ENCODE measurements around the gene ARRDC5.
A peak's percentile ranks its signal among the peaks of the same experiment; 100 is the strongest.
"Not testable (repeated sequence)": the region's sequence is repeated elsewhere in the genome, so short reads cannot be mapped to it uniquely, and the experiment has no call there.

The ARRDC5 gene

DNA sequence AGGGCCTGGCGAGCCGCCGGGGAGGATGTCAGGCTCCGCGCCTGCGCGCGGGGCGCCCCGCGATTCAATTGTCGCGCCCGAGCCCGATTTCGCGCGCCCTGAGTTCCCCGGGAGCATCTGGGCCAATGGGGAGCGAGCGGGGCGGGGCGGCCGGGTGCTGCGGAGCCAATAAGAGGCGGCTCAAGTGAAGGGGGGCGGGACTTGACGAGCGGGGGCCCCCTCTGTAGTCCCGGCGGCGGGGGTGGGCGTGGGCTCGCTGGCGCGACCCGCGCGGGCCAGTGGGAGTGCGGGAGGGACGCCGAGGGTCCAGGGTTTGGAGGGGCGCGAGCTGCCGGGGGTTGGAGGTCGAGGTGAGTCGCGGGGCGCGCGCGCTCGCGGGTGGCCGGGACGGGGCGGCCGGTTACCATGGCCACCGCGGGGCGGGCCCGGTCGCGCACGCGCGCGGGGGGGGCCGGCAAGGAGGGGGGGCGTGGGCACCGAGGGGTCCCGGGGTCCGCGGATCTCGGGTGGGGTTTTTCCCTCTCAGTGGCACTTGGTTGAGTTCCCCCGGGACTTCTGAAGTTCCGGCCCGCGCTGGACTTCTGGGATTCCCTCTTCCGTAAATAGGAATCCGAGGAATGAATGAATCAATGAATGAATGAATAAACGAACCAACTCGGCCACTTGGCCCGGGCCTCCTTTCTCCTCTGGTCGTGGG, 7.3 kb upstream of the ARRDC5 start:
- DNase-seq (ENCODE audit: low spot score): peak; percentile 86

DNA sequence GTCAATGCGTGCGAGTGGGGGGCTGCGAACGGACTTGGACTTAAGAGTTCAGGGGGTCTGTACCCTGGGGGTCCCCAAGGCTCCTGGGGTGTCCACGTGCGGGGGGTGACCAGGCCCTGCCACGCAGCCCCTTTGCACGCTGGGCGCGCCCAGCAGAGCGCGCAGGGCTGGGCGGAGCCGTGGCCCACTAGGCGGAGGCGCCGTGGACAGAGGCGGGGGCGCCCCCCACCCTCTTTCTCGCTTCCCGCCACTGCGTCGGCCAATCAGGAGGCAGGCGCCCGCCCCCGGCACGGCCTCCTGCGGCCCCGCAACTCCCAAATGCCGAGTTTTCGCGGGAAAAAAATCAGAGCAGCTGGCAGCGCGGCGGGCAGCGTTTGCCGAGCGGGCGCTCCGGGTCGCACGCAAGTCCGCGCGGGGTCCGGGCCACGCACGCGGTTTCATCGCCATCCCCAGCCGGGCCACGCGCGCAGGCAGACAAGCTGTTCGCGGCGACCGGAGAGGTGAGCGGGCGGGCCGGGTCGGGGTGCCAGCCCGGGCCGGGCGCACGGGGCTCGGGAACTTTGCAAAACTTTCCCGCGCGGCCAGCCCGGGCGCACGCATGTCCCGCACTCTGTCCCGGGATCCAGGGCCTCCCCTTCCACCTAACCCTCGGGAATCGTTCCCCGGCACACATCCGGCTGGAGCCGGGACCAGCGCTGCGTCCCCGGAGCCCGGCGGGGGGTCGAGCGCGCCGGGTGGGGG, 6.6 kb upstream of the ARRDC5 start, which contains the start of gene UHRF1:
UHRF1 (plus strand) TSS at position 346 of the 741 bp plus-strand sequence. CDS start 1,385 bp downstream, outside the sequence.
- no peak for DNase-seq (ENCODE audit: low spot score)

DNA sequence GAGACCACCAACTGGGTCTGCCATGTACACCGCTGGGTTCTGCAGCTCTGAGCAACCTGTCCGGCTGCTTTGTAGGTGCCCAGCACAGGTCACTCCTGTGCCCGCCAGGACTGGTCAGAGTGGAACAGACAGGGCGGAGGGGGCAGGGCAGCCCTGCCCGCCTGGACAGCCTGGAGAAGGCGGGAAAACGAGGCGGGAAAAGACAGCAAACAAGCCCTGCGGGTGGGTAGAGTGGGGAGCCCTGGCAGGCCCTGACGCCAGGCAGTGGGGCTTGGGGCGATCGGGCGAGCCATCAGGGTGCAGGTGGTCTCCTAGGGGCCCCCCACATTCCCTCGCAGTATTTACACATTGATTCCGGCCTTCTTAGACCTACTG, 6.1 kb upstream of the ARRDC5 start:
- no peak for DNase-seq (ENCODE audit: low spot score)

DNA sequence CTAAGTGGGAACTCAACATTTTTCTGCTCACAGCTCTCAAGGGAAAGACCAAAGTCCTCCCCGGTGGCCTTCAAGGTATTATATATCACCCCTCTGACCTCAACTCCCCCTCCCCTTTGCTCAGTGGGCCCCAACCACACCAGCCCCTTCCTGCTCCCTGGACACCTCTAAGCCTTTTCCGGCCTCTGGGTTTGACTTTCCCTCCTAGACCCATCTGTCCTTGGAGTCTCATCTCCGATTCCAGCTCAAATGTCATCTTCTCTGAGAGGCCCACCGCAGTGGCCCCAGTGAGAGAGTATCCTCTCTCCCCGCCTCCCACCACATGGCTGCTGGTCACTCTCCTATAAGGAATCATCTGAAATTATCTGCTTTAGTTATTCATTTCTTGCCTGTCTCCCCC, 5.7 kb upstream of the ARRDC5 start:
- no peak for DNase-seq (ENCODE audit: low spot score)

DNA sequence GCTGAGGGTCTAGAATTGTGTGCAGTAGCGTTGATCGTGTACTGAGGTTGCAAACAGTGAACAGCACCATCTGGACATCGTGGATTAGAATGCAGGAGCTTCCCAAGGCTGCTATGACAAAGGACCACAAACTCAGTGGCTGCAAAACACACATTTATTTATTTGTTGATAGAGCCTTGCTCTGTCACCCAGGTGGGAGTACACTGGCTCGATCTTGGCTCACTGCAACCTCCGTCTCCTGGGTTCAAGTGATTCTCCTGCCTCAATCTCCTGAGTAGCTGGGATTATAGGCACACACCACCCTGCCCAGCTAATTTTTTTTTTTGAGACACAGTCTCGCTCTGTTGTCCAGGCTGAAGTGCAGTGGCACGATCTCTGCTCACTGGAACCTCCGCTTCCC, 4.3 kb upstream of the ARRDC5 start:
- no peak for DNase-seq (ENCODE audit: low spot score)

DNA sequence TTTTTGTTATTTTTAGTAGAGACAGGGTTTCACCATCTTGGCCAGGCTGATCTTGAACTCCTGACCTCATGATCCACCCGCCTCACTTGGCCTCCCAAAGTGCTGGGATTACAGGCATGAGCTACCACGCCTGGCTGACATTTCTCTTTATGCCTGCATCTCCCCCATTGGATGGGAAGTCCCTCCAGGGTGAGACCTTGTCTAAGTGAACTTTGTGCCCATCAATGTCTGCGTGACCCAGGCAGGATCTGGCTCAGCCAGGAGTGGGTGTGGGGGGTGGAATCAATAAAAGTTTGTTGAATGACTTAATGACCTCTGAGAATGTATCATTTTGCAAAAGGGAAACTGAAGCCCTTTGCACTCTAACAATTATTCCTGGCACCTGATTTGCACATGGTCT, 1.8 kb upstream of the ARRDC5 start:
- DNase-seq (ENCODE audit: low spot score): no peak

DNA sequence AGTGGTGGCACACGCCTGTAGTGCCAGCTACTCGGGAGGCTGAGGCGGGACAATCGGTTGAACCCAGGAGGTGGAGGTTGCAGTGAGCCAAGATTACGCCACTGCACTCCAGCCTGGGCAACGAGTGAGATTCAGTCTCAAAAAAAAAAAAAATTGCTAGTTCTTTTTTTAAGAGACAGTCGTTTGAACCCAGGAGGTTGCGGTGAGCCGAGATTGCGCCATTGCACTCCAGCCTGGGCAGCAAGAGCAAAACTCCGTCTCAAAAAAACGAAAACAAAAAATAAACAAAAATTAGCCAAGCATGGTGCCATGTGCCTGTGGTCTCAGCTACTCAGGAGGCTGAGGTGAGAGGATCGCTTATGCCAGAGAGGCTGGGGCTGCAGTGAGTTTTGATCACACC, 1.8 kb downstream of the ARRDC5 start:
- not testable (repeated sequence) for DNase-seq (ENCODE audit: low spot score)

DNA sequence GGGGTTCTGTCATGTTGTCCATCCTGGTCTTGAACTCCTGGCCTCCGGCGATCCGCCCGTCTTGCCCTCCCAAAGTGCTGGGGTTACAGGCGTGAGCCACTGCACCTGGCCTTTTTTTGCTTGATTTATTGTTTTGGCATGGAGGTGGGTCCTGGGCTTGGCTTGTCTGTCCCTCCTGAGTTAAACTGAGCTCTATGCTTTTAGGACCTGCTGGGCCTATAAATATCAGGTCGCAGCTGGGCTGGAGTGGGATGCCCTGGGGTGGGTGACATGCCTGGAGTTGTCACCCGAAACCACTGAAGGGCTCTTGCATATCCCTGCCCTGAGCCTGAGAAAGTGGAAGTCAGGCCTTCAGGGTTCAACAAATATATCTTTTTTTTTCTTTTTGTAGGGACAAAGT, 5.5 kb downstream of the ARRDC5 start:
- no peak for DNase-seq (ENCODE audit: low spot score)

DNA sequence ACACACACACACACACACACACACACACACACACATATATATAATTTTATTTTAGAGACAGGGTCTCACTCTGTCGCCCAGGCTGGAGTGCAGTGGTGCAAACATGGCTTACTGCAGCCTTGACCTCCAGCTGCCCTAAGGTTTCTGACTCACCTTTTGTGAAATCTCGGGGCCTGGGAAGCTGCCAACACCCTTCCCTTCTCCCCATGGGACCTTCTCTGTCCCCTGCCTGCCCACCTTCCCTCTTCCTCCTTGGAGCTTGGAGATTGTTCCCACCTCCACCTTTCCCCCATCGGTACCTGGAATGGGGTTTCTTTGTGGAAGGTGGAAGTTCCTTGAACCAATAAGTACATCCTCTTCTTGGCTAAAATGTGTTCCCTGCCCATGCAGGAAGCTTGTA, 6.3 kb downstream of the ARRDC5 start:
- no peak for DNase-seq (ENCODE audit: low spot score)

DNA sequence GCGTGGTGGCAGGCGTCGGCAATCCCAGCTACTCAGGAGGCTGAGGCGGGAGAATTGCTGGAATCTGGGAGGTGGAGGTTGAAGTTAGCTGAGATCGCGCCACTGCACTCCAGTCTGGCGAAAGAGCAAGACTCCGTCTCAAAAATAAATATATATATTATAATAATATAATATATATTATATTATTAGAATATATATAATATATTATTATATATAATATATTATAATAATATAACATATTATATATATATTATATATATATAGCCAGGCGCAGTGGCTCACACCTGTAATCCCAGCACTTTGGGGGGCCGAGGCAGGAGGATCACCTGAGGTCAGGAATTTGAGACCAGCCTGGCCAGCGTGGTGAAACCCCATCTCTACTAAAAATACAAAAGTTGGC, 9.7 kb downstream of the ARRDC5 start:
- not testable (repeated sequence) for DNase-seq (ENCODE audit: low spot score)

DNA sequence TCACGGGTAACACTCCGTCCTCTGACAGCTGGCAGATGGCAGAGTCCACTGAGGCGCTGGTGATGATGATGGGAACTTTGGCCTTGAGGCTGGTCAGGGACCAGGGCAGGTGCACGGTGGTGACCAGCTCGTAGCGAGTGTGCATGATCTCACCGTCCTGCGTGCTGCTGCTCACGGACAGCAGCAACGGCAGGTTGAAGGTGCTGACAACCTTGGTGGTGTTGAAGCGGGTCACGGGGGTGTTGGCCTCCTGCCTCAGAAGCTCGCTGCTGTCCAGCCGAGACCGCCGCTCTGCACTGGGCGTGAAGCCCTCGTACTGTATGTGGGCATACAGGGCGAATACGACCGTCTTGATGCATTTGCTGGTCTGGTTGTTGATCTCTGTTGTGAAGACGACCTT, 11.6 kb downstream of the ARRDC5 start:
- no peak for DNase-seq (ENCODE audit: low spot score)

DNA sequence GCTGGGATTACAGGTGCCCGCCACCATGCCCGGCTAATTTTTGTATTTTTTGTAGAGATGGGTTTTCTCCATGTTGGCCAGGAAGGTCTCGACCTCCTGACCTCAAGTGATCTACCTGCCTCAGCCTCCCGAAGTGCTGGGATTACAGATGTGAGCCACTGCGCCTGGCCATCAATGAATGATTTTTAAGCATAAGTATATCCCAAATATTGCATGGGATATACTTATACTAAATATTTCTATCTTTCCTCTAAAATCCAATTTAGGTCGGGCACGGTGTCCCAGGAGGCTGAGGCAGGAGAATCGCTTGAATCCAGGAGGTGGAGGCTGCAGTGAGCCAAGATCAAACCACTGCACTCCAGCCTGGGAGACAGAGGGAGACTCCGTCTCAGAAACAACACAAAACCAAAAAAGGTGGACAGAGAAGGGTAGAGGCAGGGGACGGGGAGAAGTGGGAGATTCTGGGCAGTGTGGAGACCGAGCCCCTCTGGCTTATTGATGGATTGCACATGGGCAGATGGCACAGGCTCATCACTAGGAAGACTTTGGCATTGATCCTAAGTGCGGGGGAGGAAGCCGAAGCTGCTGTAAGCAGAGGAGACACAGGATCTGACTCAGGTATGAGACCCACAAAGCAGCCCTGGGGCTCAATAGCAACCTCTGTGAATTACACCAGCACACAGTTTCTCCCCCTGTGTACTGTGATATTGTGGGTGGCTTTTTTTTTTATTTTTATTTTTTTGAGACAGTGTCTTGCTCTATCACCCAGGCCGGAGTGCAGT, 13.5 kb downstream of the ARRDC5 start:
- DNase-seq (ENCODE audit: low spot score): no peak

DNA sequence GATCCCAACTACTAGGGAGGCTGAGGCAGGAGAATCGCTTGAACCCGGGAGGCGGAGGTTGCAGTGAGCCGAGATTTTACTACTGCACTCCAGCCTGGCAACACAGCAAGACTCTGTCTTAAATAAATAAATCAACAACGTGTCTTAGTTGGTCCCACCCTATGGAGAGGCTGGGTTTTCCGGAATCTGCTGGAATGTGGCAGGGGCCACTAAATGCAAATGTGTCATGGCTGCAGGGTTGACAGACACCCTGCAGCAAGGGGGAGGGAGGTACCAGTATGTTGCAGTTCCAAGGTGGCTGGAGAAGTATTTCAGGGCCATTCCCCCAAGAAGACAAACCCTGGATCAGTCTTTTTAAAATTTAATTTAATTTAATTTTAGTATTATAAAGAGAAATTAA, 14.9 kb downstream of the ARRDC5 start:
- not testable (repeated sequence) for DNase-seq (ENCODE audit: low spot score)

DNA sequence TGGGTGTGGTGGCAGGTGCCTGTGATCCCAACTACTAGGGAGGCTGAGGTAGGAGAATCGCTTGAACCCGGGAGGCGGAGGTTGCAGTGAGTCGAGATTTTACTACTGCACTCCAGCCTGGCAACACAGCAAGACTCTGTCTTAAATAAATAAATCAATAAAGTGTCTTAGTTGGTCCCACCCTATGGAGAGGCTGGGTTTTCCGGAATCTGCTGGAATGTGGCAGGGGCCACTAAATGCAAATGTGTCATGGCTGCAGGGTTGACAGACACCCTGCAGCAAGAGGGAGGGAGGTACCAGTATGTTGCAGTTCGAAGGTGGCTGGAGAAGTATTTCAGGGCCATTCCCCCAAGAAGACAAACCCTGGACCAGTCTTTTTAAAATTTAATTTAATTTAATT, 17.7 kb downstream of the ARRDC5 start:
- not testable (repeated sequence) for DNase-seq (ENCODE audit: low spot score)

DNA sequence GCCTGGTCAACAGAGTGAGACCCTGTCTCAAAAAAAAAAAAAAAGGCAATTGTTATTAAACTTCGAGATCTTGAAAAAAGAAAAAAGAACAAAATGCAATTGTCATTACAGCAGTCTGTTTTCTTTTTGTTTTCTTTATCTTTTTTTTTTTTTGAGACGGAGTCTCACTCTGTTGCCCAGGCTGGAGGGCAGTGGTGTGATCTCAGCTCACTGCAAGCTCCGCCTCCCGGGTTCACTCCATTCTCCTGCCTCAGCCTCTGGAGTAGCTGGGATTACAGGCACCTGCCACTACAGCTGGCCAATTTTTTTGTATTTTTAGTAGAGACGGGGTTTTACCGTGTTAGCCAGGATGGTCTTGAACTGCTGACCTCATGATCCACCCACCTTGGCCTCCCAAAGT, 19.8 kb downstream of the ARRDC5 start:
- not testable (repeated sequence) for DNase-seq (ENCODE audit: low spot score)

DNA sequence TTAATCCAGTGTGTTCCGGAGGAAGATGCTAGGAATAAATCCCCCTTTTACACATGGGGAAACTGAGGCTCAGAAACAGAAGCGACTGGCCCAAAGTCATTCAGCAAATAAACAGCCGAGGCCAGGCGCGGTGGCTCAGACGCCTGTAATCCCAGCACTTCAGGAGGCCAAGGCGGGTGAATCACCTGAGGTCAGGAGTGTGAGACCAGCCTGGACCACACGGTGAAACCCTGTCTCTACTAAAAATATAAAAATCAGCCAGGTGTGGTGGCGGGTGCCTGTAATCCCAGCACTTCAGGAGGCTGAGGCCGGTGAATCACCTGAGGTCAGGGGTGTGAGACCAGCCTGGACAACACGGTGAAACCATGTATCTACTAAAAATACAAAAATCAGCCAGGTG, 23.7 kb downstream of the ARRDC5 start:
- no peak for DNase-seq (ENCODE audit: low spot score)

DNA sequence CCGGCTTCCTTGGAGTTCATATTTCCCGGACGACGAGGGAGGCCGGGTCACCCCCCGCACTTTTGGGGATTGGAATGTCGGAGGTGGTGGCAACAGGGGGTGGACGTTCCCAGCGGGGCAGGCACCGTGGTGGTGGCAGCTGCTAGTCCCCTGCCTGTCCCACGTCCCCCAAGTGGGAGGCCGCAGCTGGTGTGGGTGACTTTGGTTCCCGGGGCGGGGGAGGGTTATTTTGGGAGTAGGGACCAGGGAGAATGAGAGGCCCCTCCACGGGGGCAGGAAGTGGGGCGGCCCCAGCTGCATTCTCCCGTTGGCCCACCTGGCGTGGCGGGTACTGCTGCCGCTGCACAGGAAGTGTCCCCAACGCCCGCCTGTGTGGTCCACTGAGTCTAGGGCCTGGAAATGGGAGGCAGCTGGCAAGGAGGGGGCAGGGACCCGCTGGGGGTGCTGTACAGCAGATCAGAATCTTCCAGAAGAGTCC, 24.2 kb downstream of the ARRDC5 start:
- no peak for DNase-seq (ENCODE audit: low spot score)

DNA sequence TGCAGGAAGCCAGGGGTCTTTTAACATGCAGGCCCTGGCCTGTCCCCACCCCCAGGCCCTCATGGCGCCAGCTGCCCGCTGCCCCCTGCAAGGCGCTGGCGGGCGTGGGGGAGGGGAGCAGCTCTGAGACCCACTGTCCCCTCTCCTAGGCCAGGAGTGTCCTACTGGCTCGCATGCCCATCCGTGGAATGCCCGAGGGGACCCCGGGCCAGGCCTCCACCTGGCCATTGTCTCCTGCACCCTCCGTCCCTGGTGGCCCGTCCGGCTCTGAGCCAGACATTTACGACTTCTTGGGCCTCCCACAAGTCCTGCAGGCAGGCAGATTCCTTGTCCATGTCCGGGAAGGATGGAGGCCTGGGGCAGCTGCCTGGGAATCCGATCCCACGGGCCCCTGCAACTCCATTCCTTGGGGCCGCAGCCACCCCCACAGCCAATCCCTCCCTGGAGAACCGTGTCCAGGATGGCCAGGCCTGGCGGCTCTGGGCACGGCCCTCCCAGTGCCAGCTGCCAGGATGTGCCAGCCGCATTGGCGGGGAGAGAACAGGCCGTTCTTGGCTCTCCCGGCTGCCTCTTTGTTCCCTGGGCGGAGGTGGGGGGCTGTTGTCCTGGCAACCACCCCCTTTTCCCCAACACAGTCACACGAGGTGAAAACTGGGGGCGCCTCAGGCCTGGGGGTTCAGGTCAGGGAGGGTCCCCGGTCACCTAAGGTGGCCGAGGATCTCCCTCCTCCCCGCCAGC, 24.8 kb downstream of the ARRDC5 start:
- DNase-seq (ENCODE audit: low spot score): no peak

DNA sequence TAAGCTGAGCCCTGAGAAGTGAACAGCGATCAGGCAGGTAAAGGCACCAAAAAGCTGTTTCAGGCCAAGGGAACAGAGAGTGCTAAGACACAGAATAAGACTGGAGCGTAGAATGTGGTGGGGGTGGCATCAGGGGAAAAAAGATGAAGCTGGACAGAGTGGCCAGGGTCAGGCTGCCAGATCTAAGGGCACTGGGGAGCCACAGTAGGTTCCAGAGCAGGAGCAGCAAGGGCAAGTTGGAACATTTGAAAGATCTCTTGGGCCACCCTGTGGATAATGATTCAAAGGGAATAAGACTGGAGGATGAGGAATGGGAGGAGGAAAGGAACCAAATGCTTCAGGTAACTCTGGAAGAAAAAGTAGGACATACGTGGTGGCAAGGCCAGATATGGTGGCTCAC, 28.8 kb downstream of the ARRDC5 start:
- DNase-seq (ENCODE audit: low spot score): no peak

DNA sequence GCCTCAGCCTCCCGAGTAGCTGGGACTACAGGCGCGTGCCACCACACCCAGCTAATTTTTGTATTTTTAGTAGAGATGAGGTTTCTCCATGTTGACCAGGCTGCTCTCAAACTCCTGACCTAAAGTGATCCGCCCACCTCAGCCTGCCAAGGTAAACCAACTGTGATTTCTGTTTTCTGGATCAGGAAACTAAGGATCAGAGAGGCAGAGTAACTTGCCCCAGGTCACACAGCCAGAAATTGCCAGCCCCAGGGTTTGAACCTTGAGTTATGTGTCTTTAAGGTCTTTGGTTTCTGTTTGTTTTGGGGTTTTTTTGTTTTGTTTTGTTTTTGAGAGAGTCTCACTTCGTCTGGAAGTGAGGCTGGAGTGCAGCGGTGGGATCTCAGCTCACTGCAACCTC, 31.0 kb downstream of the ARRDC5 start:
- DNase-seq (ENCODE audit: low spot score): no peak

DNA sequence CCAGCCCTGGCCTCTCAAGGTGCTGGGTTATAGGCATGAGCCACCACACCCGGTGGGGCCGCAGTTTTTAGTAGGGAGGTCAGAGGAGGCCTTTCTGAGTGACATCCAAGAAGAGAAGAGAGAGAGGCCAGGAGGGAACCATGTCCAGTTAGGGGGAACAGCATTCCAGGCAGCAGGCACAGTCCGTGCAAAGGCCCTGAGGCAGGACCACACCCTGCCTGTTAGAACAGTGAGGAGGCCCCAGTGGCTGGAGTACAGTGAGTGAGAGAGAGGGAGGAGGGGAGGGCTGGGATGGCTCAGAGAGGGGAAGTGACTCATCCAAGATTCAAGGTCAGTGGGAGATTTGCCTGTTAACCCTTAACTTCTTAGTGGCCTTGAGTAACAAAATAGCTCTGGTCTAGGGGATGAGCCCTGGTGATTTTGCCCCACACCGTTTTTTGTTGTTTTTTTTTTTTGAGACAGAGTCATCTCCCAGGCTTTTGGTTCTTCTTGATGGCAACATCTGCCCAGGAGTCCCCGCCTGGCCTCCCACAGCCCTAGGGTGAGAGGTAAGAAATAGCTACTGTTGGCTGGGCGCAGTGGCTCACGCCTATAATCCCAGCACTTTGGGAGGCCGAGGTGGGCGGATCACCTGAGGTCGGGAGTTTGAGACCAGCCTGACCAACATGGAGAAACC, 32.5 kb downstream of the ARRDC5 start:
- no peak for DNase-seq (ENCODE audit: low spot score)
